ENCODE data around the gene XYLT2. TPM values are rescaled to one million over a fixed set of nuclear protein-coding genes. Genes with fewer than 3 reads are reported as not detected.

The XYLT2 gene
- total and polyA plus RNA-seq, 10 of the 15 experiments (the other 5 are each of a cell fraction or from before 2014, with no cell fraction given) = 0.82 to 20.6 (median 13.0) TPM

DNA sequence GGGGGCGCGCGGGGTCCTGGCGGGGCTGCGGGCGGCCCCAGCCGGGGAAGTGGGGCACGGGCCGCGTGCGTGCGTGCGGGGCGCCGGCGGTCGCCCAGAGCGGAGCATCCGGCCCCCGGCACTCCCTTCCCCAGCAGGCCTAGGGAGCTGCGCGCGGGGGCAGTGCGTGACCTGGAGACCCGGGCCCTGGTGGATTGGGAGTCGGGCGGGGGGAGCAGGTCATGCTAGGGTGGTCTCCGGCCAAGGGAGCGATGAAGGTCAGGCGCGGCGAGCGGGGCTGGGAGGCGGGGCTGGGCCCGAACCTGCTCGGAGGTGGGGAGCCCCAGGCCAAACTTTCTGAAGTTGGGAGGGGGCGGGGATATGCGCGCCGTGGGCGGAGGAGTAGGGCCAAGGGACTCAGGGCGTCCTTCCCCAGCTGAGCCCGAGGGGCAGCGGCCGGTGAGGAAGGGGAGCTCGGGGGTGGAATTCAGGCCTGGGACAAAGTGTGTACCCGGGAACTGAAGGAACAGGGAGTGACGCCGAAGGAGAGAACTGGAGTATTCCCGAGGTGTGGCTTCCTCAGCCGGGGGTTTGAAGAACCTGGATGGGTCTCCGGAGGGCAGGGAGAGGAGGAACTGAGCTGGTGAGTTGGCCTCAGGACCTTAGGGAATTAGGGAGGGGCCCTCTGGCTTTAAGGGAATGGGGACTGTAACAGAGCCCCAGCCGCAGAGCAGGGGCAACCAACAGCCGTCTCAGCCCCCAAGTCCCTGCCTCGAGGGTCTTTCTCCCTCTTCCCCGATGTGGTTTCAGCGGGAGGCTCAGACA, 589 bp downstream of the XYLT2 start (continued):
- TF ChIP-seq, protein P1, sequence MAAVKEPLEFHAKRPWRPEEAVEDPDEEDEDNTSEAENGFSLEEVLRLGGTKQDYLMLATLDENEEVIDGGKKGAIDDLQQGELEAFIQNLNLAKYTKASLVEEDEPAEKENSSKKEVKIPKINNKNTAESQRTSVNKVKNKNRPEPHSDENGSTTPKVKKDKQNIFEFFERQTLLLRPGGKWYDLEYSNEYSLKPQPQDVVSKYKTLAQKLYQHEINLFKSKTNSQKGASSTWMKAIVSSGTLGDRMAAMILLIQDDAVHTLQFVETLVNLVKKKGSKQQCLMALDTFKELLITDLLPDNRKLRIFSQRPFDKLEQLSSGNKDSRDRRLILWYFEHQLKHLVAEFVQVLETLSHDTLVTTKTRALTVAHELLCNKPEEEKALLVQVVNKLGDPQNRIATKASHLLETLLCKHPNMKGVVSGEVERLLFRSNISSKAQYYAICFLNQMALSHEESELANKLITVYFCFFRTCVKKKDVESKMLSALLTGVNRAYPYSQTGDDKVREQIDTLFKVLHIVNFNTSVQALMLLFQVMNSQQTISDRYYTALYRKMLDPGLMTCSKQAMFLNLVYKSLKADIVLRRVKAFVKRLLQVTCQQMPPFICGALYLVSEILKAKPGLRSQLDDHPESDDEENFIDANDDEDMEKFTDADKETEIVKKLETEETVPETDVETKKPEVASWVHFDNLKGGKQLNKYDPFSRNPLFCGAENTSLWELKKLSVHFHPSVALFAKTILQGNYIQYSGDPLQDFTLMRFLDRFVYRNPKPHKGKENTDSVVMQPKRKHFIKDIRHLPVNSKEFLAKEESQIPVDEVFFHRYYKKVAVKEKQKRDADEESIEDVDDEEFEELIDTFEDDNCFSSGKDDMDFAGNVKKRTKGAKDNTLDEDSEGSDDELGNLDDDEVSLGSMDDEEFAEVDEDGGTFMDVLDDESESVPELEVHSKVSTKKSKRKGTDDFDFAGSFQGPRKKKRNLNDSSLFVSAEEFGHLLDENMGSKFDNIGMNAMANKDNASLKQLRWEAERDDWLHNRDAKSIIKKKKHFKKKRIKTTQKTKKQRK (IDR thresholded peaks at IDR 0.05; ENCODE audit: low read depth, low read length) = no peak

- RAD21 ChIA-PET (ENCODE audit: unreplicated experiment) = interaction anchor here (1.0 to 1.6 kb wide), 2 partner anchors 15 to 178 kb away, joined by 3 to 6 read pairs; no protein-coding TSS in a partner anchor
- SMC1A ChIA-PET (ENCODE audit: uncharacterized antibody, unreplicated experiment) = interaction anchor here (0.9 to 3.3 kb wide), 7 partner anchors 11 to 74 kb away, joined by 3 to 17 read pairs (median 4); no protein-coding TSS in a partner anchor
- Histone ChIP-seq H3K36me3 (ENCODE audit: control insufficient read depth in 2 of 2, insufficient read depth in 2 of 2, low read length in 1 of 2) (no peaks in the 10 kb centered on the region; a peak in 2 of 4 replicates), H3K79me2 (ENCODE audit: control insufficient read depth, insufficient read depth, low read length) (peaks cover 5% of the 10 kb centered on the region), H3K9ac (ENCODE audit: control insufficient read depth, insufficient read depth, low read length) (peak overlapping the region; percentile 83), H2AFZ (ENCODE audit: control insufficient read depth, low read depth, low read length) (no peak overlapping the region), H3K4me2 (ENCODE audit: control insufficient read depth, insufficient read depth) (peak overlapping the region; percentile 89), H3K4me1 (ENCODE audit: control insufficient read depth, insufficient read depth, low read length) (peaks cover 3% of the 10 kb centered on the region), H4K20me1 (ENCODE audit: control insufficient read depth, insufficient read depth) (no peaks in the 10 kb centered on the region), H3K27me3 (replicated peaks in 1 of 2; ENCODE audit: control insufficient read depth in 2 of 2, insufficient read depth in 2 of 2, low read length in 1 of 2) (no peaks in the 10 kb centered on the region), H3K27ac (ENCODE audit: control insufficient read depth, insufficient read depth) (no peak overlapping the region), H3K4me3 (peak overlapping the region; percentile 85), H3K9me3 (replicated peaks; ENCODE audit: control insufficient read depth, insufficient read depth, low read length) (no peaks in the 10 kb centered on the region)
- 80% methylated on average over 17 of the region's 17 CpGs for WGBS (ENCODE audit: insufficient coverage, insufficient replicate concordance, low lambda C conversion rate, missing lambda C conversion rate)
- in situ Hi-C loops (cut with MboI) = no loop called here
- DNase-seq (ENCODE audit: low read depth, low spot score) = no peak
- intact Hi-C loops (cut with micrococcal nuclease; ENCODE audit: unreplicated experiment) = loop anchor here (5.0 kb wide), 2 partner anchors 40 to 130 kb away; partner anchors contain the start of gene RSAD1
- peak; percentile 35 for FAIRE-seq
- CTCF ChIA-PET = interaction anchor here (1.1 to 8.0 kb wide), 5 partner anchors 14 to 178 kb away, joined by 3 to 68 read pairs (median 6); partner anchors contain the start of gene LRRC59
- BruUV-seq (replicated peaks) = no TSS peak
- peak; percentile 8; the same call in 2 of the 3 replicates for ATAC-seq
- POLR2A ChIA-PET = interaction anchor here (0.6 to 1.0 kb wide), 3 partner anchors 12 to 153 kb away, joined by 3 to 5 read pairs (median 5); no protein-coding TSS in a partner anchor
- TF ChIP-seq IKZF1 (conservative IDR thresholded peaks at IDR 0.05) (0 out of 2 replicates have a peak, but pooled peaks have one; percentile 10), WRNIP1 (IDR thresholded peaks at IDR 0.05; ENCODE audit: borderline replicate concordance, low read depth, low read length) (no peak), NFXL1 (IDR thresholded peaks at IDR 0.05; ENCODE audit: borderline replicate concordance) (no peak), NFYB (IDR thresholded peaks at IDR 0.05; ENCODE audit: insufficient read depth, low read depth, low read length) (no peak), NFYA (IDR thresholded peaks at IDR 0.05; ENCODE audit: borderline replicate concordance, low read depth, low read length) (no peak), USF1 (IDR thresholded peaks at IDR 0.05; ENCODE audit: borderline replicate concordance, extremely low read length, insufficient read depth, low read depth, low read length) (no peak), PML (IDR thresholded peaks at IDR 0.05; ENCODE audit: low read length) (no peak), ZNF24 (IDR thresholded peaks at IDR 0.05) (no peak), HCFC1 (IDR thresholded peaks at IDR 0.05; ENCODE audit: low read length) (no peak), TARDBP (IDR thresholded peaks at IDR 0.05; ENCODE audit: borderline replicate concordance) (no peak), BMI1 (IDR thresholded peaks at IDR 0.05; ENCODE audit: borderline replicate concordance) (no peak)
- TF ChIP-seq, protein P2, sequence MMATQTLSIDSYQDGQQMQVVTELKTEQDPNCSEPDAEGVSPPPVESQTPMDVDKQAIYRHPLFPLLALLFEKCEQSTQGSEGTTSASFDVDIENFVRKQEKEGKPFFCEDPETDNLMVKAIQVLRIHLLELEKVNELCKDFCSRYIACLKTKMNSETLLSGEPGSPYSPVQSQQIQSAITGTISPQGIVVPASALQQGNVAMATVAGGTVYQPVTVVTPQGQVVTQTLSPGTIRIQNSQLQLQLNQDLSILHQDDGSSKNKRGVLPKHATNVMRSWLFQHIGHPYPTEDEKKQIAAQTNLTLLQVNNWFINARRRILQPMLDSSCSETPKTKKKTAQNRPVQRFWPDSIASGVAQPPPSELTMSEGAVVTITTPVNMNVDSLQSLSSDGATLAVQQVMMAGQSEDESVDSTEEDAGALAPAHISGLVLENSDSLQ (IDR thresholded peaks at IDR 0.05) = no peak
These were observed 1.4 kb downstream of the XYLT2 start for GRCh38 chr17:50347117-50347893.

All from GM12878 (cell line).